Measurements from ENCODE around the gene ANKFN1.

Gene ANKFN1

GRCh38 chr17:56149266-56150036 is 3.8 kb upstream of the ANKFN1 start:
- DNase-seq = no peak

DNA sequence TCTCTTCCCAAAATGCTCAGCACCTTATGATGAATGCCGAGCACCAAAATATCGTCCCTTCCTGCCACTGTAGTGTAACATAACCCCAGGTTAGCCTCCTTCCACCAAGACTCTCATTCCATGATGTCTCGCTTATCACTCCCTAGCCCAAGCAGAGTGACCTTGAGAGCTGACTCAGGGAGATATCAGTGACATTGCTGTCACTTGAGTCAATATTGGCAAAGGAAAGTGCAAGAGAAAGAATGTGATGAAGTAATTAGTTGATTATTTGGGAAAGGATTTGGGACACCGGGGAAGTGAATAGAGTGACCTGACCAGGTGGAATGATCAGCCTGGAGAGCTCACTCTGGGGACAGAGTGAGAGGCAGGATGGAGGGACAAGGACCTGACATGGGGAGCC is 2.6 kb upstream of the ANKFN1 start:
- DNase-seq = no peak

DNA sequence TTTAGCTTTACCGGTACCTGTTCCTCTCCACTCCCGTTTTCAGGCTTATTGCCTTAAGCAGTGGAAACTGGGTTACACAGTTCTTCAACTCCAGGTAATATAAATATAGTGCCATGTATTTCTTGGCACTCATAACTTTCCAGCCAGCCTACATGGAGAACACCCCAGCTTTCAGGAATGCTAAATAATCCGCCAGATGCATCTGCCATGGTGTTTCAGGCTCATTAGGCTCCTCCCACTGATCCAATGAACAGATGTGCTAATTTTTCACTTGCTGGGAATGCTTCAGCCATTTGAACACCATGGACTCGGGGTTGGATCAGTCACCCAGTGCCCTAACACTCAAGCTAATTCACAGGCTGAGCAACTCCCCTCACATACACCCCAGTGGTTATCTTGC is 4.6 kb downstream of the ANKFN1 start:
- DNase-seq = no peak

- no peak for DNase-seq
Measured at GRCh38 chr17:56158344-56158743, 5.1 kb downstream of the ANKFN1 start.

GRCh38 chr17:56158915-56159825 is 5.9 kb downstream of the ANKFN1 start:
- DNase-seq = no peak

DNA sequence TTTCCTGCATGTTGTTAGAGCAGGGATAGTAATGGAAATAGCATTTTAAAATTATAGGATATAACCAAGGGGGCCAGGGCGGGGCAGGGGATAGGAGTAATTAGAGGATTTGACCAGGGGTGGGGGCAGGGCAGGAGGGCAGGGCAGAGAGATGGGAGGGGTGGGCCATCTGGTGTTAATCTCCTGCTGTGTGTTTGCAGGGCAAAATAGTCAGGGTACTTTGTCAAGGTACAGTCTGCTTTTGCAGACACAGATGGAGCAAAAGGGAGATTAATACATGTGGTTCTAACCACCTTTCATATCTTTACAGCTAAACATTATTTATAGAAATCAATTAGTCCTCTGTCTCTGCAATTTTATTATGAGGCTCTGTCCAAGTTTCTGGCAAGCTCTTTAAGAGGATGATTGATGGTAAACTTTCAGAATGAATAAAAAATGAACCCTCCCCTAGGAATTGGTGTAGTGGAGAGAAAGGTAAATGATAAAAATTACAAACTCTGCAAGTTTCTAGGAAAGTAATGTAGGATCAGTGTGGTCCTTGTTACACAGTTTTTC is 6.6 kb downstream of the ANKFN1 start:
- DNase-seq = no peak

GRCh38 chr17:56160422-56160821 is 7.1 kb downstream of the ANKFN1 start:
- DNase-seq = no peak

GRCh38 chr17:56165072-56165641 is 11.9 kb downstream of the ANKFN1 start:
- no peak for DNase-seq

- DNase-seq = no peak
Measured at GRCh38 chr17:56167491-56167890, 14.2 kb downstream of the ANKFN1 start.

GRCh38 chr17:56169621-56170020 is 16.3 kb downstream of the ANKFN1 start:
- DNase-seq = no peak

DNA sequence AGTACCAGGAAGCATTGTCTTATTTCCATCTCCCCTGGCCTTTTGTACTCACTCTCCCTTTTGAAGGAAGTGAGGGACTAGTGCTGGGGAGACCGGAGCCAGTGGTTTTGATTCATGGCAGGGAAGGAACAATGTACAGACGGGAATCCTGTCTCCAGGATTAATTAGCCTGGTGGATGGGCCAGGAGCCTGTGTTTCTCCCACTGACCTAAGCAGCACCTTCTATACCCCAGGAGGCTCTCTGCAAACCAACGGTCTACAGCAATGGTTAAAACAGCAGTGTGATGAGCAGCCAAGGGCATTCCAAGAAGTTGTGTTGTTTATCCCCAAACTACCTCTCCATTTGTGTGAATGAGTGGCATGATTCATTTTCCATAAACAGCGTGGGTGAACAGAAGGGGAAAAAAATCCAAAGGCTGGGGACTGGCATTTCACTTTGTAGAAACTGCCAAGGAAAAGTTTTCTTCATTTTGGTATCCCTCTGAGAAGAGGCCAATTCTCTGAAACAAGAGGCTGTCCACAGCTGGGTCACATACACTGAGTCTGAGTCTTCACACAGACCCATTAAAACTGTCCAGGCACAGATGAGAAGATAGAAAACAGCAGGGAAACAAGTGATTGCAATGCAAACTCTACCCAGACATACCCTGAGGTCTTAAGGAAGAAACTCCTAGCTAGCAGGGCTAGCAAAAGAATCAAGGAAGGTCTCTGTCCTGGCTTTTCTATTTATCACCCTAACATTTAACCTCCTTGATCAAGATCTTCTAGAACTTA is 18.1 kb downstream of the ANKFN1 start:
- DNase-seq = no peak

GRCh38 chr17:56172517-56172982 is 19.3 kb downstream of the ANKFN1 start:
- DNase-seq = no peak

DNA sequence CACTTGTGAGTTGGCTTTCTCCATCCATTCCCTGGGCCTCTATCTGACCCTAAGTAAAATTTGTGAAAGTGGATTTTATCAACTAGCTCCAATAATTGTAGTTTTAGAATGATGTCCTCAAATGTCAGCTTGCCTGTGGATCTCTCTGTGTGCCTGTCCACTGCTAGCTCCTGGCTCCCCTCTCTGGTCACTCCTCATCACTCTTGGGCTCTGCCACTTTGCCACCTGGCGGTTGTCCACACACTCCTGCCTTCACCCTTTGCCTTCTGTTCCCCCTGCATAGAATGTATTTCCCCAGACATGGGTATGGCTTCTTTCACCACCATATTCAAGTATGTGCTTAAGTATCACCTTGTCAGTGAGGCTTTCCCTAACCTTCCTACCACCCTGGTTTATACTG is 19.8 kb downstream of the ANKFN1 start:
- DNase-seq = no peak

GRCh38 chr17:56173958-56174835 is 20.9 kb downstream of the ANKFN1 start:
- no peak for DNase-seq

GRCh38 chr17:56175299-56175955 is 22.2 kb downstream of the ANKFN1 start:
- DNase-seq = no peak

DNA sequence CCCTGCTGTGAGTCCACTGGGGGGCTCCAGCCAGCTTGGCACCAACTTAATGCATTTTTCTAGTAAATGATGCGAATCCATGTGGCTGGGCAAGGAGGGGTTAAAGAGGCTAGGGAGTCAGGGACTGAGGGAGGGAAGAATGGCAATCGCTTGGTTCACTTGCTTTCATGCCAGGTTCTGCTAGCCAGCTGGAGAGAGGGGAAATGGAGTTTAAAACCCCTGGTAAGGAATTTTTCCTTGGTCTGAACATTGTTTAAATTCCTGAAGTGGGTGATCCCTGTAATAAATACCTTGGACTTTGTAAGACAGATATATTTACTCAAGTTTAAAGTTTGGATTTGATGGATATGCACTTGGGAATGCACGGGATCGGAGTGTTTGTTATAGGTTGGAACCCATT is 22.8 kb downstream of the ANKFN1 start:
- no peak for DNase-seq

GRCh38 chr17:56177361-56177760 is 24.1 kb downstream of the ANKFN1 start:
- DNase-seq = no peak

GRCh38 chr17:56178203-56178602 is 24.9 kb downstream of the ANKFN1 start:
- DNase-seq = no peak

DNA sequence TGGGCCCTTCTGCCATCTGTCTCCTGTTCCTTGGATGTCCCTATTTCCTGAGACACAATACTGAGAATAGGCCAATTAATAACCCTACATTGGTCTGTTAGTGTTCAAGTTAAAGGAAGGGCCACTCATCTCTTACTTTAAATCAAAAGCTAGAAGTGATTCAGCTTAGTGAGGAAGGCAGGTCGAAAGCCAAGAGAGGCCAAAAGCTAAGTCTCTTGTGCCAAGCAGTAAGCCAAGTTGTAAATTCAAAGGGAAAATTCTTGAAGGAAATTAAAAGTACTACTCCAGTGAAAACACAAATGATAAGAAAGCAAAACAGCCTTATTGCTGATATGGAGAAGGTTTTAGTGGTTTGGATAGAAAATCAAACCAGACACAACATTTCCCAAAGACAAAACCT is 28.8 kb downstream of the ANKFN1 start:
- DNase-seq = no peak

GRCh38 chr17:56184650-56185049 is 31.4 kb downstream of the ANKFN1 start:
- no peak for DNase-seq
